Measurements from ENCODE around the gene RPEL1.

DNA sequence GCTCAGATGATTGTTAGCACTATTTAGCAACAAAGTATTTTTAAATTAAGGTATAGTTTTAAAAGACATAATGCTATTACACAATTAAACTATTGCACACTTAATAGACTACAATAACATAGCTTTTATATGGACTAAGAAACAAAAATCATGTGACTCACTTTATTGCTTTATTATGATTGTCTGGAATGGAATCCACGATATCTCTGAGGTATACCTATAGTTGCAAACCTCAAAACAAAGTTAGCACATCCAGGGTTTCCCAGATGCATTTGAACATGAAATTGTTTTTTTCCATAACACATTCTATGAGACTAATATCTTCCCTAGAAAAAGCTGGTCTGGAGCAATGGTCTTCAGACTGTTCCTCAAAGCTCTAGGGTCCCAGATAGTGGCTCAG is 18.3 kb upstream of the RPEL1 start:
- TF ChIP-seq, protein P1, sequence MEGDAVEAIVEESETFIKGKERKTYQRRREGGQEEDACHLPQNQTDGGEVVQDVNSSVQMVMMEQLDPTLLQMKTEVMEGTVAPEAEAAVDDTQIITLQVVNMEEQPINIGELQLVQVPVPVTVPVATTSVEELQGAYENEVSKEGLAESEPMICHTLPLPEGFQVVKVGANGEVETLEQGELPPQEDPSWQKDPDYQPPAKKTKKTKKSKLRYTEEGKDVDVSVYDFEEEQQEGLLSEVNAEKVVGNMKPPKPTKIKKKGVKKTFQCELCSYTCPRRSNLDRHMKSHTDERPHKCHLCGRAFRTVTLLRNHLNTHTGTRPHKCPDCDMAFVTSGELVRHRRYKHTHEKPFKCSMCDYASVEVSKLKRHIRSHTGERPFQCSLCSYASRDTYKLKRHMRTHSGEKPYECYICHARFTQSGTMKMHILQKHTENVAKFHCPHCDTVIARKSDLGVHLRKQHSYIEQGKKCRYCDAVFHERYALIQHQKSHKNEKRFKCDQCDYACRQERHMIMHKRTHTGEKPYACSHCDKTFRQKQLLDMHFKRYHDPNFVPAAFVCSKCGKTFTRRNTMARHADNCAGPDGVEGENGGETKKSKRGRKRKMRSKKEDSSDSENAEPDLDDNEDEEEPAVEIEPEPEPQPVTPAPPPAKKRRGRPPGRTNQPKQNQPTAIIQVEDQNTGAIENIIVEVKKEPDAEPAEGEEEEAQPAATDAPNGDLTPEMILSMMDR (IDR thresholded peaks at IDR 0.05) = no peak
- TF ChIP-seq POLR2A (IDR thresholded peaks at IDR 0.05) = no peak
